ENCODE data around the gene NTSR2. TPM values are rescaled to one million over a fixed set of nuclear protein-coding genes. Genes with fewer than 3 reads are reported as not detected.

NTSR2 gene
- total and polyA plus RNA-seq, 2 of the 8 experiments (the other 6 are each of a cell fraction or from before 2014, with no cell fraction given), result 0.05 TPM; not detected in 1

- TF ChIP-seq E2F6 (IDR thresholded peaks at IDR 0.05), result no peak
Observed at GRCh38 chr2:11611251-11611650, 58.7 kb downstream of the NTSR2 start (continued).
